ENCODE data around the gene KCNJ15.

The KCNJ15 gene

GRCh38 chr21:38268864-38269575 is 12.2 kb downstream of the KCNJ15 start:
- DNase-seq (ENCODE audit: low read depth in 2 of 2) = no peak

GRCh38 chr21:38269576-38269936 is 12.8 kb downstream of the KCNJ15 start:
- no peak for DNase-seq (ENCODE audit: low read depth in 2 of 2)

DNA sequence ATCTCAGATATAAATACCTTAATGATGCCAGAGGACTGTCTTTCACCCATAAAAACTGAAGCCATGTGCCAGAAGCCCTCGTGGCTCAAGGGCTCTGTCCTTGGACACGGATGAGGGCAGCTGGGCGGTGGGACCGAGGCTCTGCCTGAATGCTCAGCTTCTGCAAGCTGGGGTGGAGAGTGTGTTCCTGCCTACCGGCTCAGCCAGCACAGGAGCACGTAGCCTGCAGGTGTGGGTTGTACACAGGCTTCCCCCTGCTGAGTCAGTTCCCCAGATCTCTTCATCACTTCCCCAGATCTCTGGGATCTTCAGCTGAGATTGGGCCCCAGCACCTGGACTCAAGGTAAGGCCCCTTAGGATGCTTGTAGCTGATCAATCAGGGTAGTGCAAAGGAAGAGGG is 15.4 kb downstream of the KCNJ15 start:
- no peak for DNase-seq (ENCODE audit: low read depth in 2 of 2)

- DNase-seq (ENCODE audit: low read depth in 2 of 2) = no peak
Observed at GRCh38 chr21:38273745-38274542, 17.2 kb downstream of the KCNJ15 start.

GRCh38 chr21:38277501-38278131 is 20.8 kb downstream of the KCNJ15 start:
- peak in 1 of 2 donors; percentile 21 for DNase-seq (ENCODE audit: low read depth in 2 of 2)

DNA sequence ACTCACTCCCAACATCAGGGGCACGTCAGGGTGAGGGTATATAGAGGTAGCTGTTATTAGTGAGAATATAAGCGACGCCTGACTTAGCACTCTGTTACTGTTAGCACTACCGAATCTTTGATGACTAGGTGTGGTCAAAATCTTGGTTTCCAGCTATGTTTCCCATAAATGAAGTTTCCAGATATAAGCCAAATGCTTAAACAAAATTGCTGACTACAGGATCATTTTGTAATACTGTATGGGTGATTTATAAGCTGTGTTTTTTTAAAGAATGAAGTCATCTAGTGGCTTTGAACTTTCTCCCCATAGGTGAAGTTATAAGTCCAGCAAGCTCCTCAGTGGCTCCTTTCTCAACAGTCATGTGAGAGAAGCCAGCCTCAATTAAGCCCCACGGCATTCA is 23.7 kb downstream of the KCNJ15 start:
- no peak for DNase-seq (ENCODE audit: low read depth in 2 of 2)

- no peak for DNase-seq (ENCODE audit: low read depth in 2 of 2)
Observed at GRCh38 chr21:38280867-38281266, 24.1 kb downstream of the KCNJ15 start.

DNA sequence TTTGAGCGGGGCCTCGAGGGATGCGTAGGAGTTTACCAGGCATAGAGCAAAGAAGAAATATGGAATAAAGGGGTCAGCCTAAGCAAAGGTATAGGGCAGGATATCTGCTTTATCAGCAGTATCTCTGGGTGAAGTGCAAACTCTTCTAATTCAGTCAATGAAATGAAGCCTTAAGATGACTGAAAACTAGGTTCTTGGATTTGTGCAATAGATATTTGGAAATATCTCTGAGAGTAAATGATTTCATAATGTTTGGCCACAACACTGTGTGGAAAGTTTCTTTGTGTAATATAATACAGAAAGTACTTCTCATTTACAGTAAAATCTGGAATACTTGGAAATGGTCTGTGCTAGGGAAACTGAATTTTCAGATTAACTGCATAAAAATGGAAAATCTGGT is 26.1 kb downstream of the KCNJ15 start:
- DNase-seq (ENCODE audit: low read depth in 2 of 2) = no peak

DNA sequence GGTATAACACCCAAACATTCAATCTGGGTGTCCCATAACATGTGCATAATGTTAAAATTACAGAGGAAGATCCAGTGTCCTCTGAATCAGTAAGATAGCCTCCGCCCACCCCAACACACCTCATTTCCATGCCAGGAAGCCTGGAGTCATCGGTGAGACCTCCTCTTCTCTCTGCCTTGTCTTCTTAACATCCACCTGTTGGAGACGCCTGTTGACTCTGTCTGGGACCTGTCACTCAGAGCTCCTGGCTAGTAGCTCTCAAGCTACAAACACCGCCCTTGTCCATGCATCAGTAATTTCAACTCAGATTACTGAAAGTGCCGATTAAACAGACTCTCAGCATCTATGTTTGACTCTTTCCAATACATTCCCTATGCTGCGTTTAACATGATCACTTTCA is 27.4 kb downstream of the KCNJ15 start:
- no peak for DNase-seq (ENCODE audit: low read depth in 2 of 2)

DNA sequence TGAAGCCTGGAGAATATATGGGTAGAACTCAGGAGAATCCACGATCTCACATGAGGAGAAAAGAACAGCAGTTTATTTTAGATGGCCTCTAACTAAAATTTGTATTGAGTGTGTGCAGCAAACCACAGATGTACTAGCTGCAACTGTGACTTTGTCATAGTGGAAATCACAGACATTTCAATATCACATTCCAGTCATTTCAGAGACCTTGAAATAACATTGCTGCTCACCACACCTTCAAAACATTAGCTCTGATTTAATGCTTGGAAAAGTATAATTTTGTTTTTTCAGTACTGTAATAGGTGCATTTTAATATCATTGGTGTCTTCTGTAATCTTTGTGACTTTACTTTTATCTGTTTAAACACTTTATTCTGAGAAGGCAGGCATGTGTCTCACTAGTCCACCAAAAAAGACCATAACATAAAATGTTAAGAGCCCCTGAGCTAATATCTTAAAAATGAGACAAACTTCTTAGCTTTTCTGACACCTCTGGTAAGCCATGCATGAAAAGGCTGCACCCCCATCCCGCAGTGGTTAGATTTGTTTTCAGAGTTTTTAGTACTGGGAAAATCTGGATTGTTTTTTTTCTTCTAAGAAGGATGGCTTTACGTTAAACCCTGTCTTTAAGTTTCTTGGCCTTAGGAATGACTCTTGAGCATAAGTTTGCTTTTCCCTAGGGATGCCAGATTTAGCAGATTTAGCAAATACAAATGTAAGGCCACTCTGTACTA is 30.1 kb downstream of the KCNJ15 start:
- DNase-seq (ENCODE audit: low read depth in 2 of 2) = no peak

- no peak for DNase-seq (ENCODE audit: low read depth in 2 of 2)
Observed at GRCh38 chr21:38287476-38287875, 30.7 kb downstream of the KCNJ15 start.

DNA sequence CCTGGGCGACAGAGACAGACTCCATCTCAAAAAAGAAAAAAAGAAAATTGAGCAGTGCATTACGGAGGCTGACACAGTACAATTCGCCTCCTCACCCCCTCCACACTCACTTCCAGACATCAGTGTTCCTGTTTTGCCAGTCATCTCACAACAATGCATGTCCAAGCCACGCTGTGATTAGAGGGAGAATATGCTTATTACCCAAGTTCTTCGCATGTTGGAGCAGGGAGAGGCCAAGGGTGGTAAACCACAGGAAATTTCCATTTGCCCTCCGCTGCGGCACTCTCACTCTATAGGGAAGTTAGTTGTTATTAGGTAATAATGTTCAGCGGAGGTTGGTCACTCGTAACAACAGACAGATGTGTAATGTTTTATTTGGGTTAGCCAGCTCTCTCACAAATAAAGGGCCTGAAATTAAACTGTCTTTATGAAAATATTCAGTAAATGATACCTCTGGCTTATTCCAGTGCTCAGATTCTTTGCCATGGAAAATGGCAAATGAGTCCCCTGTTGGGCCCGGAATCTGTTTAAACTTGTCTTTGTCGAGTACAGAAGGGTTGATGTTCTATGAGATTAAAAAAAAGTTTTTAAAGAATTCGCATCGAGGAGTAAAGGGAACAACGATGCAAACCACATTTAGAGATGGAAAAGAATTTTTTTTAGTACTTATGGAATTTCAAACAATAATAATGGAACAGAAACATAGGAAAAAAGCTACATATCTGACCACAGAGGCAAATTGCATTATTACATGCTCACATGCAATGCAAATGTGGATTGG is 33.1 kb downstream of the KCNJ15 start:
- DNase-seq (ENCODE audit: low read depth in 2 of 2) = no peak

GRCh38 chr21:38290809-38291208 is 34.0 kb downstream of the KCNJ15 start:
- DNase-seq (ENCODE audit: low read depth in 2 of 2) = no peak

- no peak for DNase-seq (ENCODE audit: low read depth in 2 of 2)
Observed at GRCh38 chr21:38291874-38292273, 35.1 kb downstream of the KCNJ15 start.

- no peak for DNase-seq (ENCODE audit: low read depth in 2 of 2)
Observed at GRCh38 chr21:38293113-38293512, 36.3 kb downstream of the KCNJ15 start.

DNA sequence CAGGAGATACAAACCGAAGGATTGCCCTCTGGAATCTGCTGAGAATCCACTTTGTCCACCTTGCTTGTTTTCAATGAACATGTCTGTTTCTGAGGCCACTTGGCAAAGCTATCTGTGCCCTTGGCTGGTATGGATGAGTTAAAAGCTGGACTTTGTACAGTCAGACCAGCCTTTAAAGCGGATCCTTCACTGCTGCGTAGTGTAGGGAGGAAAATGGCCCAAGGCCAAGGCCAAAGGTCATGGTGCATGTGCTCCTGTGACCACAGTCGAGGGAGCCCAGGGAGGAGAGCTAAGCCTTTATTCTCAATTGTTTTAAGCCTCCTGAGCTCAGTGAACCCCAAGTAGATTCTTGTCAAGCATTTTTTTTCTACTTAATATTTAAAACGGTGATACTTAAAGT is 37.0 kb downstream of the KCNJ15 start:
- no peak for DNase-seq (ENCODE audit: low read depth in 2 of 2)

GRCh38 chr21:38294609-38295008 is 37.8 kb downstream of the KCNJ15 start:
- no peak for DNase-seq (ENCODE audit: low read depth in 2 of 2)

- DNase-seq (ENCODE audit: low read depth in 2 of 2) = no peak
Observed at GRCh38 chr21:38295997-38296764, 39.4 kb downstream of the KCNJ15 start.

GRCh38 chr21:38297194-38297631 is 40.4 kb downstream of the KCNJ15 start:
- no peak for DNase-seq (ENCODE audit: low read depth in 2 of 2)

DNA sequence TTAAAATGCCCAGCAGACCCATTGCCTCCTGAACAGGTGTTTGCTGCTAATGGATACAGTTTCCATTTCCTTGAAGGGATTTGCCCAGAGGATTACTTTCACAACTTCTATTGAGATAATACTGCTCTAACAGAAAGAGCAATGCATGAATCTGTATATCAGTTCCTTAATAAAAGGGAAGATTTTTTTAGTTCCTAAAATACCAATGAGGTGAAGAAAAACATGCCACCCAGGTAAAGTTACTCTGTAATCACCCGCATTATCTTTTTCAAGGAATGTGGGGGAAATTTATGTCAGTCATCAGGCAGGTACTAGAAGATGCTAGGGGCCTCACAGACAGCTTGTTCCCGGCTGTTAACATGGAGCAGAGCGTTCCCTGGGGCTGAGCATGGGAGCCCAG is 41.1 kb downstream of the KCNJ15 start:
- no peak for DNase-seq (ENCODE audit: low read depth in 2 of 2)

GRCh38 chr21:38298832-38299231 is 42.0 kb downstream of the KCNJ15 start:
- no peak for DNase-seq (ENCODE audit: low read depth in 2 of 2)

Measured in stimulated activated CD4-positive, alpha-beta T cell treated with anti-CD3 and anti-CD28 coated beads, Interleukin-4, amount 100 ng/mL, for 48 hours (primary cell).